Measurements from ENCODE around the gene KCNIP4. TPM values are rescaled to one million over a fixed set of nuclear protein-coding genes. Genes with fewer than 3 reads are reported as not detected.

KCNIP4 gene
- total and polyA plus RNA-seq, 10 donors: not detected

DNA sequence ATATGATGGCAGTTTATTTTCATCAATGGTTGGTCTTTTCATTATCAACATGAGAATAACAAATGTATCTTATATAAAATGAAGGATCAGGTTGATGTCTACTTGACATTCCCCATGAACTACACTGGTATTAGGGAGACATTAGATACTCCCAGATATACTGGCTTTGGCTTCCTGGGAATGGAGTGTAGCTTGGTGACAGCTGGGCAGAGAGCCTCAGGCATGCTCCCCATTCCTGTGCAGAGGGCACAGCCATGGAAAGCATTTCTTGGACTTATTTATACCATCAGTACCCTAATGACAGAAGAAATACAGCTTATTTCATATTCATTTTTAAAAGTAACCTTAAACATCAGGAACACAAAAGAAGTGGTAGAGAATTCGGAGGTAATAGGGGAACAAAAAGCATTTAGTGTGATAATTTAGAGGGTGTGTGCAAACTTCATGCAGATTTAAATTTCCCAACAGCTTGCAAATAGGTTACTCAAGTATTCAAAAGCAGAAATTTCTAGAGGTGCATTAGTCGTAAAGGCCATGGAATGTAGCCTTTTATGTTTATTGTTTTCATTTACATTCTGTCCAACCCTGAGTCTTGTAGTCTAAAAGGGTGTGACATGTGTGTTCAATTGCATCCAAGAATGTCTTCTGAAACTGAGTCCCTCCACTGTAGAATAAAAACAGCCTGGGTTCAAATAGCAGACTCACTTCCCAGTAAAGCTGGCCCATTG lies 573.8 kb downstream of the KCNIP4 start:
- TF ChIP-seq POLR2A (IDR thresholded peaks at IDR 0.05): no peak
- Histone ChIP-seq H3K4me1 (no peaks in the 10 kb centered on the region), H3K9me3 (peaks cover 0 to 11% (median 0%) of the 10 kb centered on the region in 8 donors), H3K36me3 (no peaks in the 10 kb centered on the region), H3K27ac (no peak overlapping the region), H3K4me3 (no peak overlapping the region), H3K27me3 (replicated peaks in 1 of 7) (no peaks in the 10 kb centered on the region)
- WGBS, 5 donors: 73 to 90% (median 82%) methylated on average over 2 of the region's 2 CpGs
- DNase-seq: no peak
- intact Hi-C loops (cut with DNase I; ENCODE audit: low total_unique reads): no loop called here

DNA sequence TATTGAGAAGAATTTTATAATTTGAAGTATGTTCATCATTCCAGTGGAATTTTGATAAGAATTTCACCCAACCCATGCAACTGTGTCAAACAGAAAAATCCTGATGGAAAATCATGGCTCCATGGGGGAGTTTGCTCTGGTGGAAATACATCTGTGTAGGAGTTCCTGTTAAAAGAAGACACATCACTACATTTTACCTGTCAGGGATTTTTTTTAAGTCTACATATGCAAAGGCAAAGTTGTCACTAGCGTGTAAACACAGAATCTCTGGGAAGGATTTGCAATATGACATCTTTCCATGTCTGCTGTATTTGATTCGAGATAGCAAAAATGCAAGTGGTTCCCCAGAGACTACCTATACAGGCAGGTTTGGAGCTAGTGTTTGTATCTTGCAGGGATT lies 581.0 kb downstream of the KCNIP4 start:
- no peaks in the 10 kb centered on the region for H3K4me1 ChIP-seq
- intact Hi-C loops (cut with DNase I; ENCODE audit: low total_unique reads): no loop called here
- WGBS, 5 donors: 43 to 80% (median 57%) methylated on average over 2 of the region's 2 CpGs
- no peaks in the 10 kb centered on the region for H3K9me3 ChIP-seq
- H3K4me3 ChIP-seq: no peak overlapping the region
- no peak for DNase-seq
- no peaks in the 10 kb centered on the region for H3K27me3 ChIP-seq (replicated peaks in 1 of 7)
- H3K36me3 ChIP-seq: no peaks in the 10 kb centered on the region
- no peak overlapping the region for H3K27ac ChIP-seq
- TF ChIP-seq POLR2A (IDR thresholded peaks at IDR 0.05): no peak
- TF ChIP-seq POLR2AphosphoS5 (IDR thresholded peaks at IDR 0.05): no peak
- TF ChIP-seq, protein P1, sequence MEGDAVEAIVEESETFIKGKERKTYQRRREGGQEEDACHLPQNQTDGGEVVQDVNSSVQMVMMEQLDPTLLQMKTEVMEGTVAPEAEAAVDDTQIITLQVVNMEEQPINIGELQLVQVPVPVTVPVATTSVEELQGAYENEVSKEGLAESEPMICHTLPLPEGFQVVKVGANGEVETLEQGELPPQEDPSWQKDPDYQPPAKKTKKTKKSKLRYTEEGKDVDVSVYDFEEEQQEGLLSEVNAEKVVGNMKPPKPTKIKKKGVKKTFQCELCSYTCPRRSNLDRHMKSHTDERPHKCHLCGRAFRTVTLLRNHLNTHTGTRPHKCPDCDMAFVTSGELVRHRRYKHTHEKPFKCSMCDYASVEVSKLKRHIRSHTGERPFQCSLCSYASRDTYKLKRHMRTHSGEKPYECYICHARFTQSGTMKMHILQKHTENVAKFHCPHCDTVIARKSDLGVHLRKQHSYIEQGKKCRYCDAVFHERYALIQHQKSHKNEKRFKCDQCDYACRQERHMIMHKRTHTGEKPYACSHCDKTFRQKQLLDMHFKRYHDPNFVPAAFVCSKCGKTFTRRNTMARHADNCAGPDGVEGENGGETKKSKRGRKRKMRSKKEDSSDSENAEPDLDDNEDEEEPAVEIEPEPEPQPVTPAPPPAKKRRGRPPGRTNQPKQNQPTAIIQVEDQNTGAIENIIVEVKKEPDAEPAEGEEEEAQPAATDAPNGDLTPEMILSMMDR (IDR thresholded peaks at IDR 0.05 in 8 of 11, conservative IDR thresholded peaks at IDR 0.05 in 3 of 11): no peak

DNA sequence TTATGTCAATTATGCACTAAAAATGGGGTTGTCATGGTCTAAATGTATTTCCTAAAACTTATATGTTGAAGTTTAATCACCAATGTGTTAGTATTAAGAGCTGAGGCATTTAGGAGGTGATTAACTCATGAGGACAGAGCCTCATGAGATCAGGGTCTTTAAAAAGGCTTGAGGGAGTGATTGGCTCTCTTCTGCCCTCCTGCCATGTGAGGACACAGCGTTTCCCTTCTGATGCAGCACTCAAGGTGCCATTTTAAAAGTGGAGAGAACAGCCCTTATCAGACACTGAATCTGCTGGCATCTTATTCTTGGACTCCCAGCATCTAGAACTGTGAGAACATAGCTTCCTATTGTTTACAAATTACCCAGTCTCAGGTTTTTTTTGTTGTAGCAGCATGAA lies 581.7 kb downstream of the KCNIP4 start:
- no peak for DNase-seq
- TF ChIP-seq, protein P1 (IDR thresholded peaks at IDR 0.05 in 8 of 11, conservative IDR thresholded peaks at IDR 0.05 in 3 of 11): no peak
- TF ChIP-seq POLR2A (IDR thresholded peaks at IDR 0.05) (no peak), POLR2AphosphoS5 (IDR thresholded peaks at IDR 0.05) (no peak)
- Histone ChIP-seq H3K9me3 (no peaks in the 10 kb centered on the region), H3K36me3 (no peaks in the 10 kb centered on the region), H3K27me3 (replicated peaks in 1 of 7) (no peaks in the 10 kb centered on the region), H3K27ac (no peak overlapping the region), H3K4me1 (no peaks in the 10 kb centered on the region), H3K4me3 (no peak overlapping the region)
- WGBS, 5 donors: 33 to 51% (median 39%) methylated on average over 1 of the region's 1 CpG
- intact Hi-C loops (cut with DNase I; ENCODE audit: low total_unique reads): no loop called here

DNA sequence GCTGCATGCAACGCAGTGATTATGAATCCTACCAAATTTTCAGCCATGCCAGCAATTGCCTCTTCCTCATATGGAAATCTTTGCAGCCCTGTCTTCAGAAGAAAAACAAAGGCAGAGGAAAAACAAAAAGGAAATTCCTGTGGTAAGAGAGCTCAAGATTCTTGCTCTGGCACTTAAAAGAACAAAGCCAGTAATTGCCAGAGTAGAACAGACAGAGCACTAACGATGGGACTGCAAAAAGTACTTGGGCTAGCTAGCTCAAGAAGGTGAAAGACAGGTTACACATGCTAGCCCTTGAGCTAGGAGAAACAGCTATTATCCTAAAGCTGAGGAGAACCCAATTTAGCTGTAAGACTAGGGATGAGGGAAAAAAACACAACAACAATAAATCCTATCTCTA lies 582.3 kb downstream of the KCNIP4 start:
- no peaks in the 10 kb centered on the region for H3K27me3 ChIP-seq (replicated peaks in 1 of 7)
- H3K9me3 ChIP-seq: no peaks in the 10 kb centered on the region
- intact Hi-C loops (cut with DNase I; ENCODE audit: low total_unique reads): no loop called here
- no peak for DNase-seq
- H3K36me3 ChIP-seq: no peaks in the 10 kb centered on the region
- H3K4me3 ChIP-seq: no peak overlapping the region
- no peaks in the 10 kb centered on the region for H3K4me1 ChIP-seq
- 21 to 36% (median 30%) methylated on average over 2 of the region's 2 CpGs for WGBS, 5 donors
- H3K27ac ChIP-seq: no peak overlapping the region
- TF ChIP-seq, protein P1 (IDR thresholded peaks at IDR 0.05 in 8 of 11, conservative IDR thresholded peaks at IDR 0.05 in 3 of 11): no peak
- TF ChIP-seq POLR2A (IDR thresholded peaks at IDR 0.05): no peak
- TF ChIP-seq POLR2AphosphoS5 (IDR thresholded peaks at IDR 0.05): no peak
